Left lung (tissue), 10 donors: ENCODE results near the gene PRXL2B. TPM values are rescaled to one million over a fixed set of nuclear protein-coding genes. Genes with fewer than 3 reads are reported as not detected.

Experiments used
- ATAC-seq: fragments of 200-7000 bp; cut with Tn5 transposase; one replicate; pipeline ENCODE4 v1.9.1; 2020; ENCODE audit warnings: moderate library complexity
- DNase-seq, 4 donors: peaks; one replicate each; pipeline ENCODE4 v3.0.0-alpha.2; 2013 to 2020
- H3K27ac ChIP-seq, 2 donors: fragments of 200-600 bp; sonication (generic) in 1 of 2; one replicate each; pipeline versions ENCODE4 v1.5.0 to v1.8.0; 2020 to 2021
- H3K27me3 ChIP-seq, 2 donors: fragments of 200-600 bp; sonication (generic) in 1 of 2; one replicate each; pipeline versions ENCODE4 v1.5.0 to v1.8.0; 2020 to 2021
- H3K36me3 ChIP-seq, 2 donors: fragments of 200-600 bp; sonication (generic) in 1 of 2; one replicate each; pipeline versions ENCODE4 v1.5.0 to v1.8.0; 2020 to 2021
- H3K4me1 ChIP-seq, 2 donors: fragments of 200-600 bp; one replicate each; pipeline ENCODE4 v1.8.0; 2021
- H3K4me3 ChIP-seq, 2 donors: fragments of 200-600 bp; sonication (generic) in 1 of 2; one replicate each; pipeline versions ENCODE4 v1.5.0 to v1.8.0; 2020 to 2021; ENCODE audit warnings: mild to moderate bottlenecking in 1 of 2
- H3K9me3 ChIP-seq, 2 donors: fragments of 200-600 bp; sonication (generic) in 1 of 2; one replicate each; pipeline versions ENCODE4 v1.5.0 to v1.8.0; 2020 to 2021
- CTCF ChIP-seq, 2 donors: fragments of 200-600 bp; sonication (generic) in 1 of 2; IDR thresholded peaks; one replicate each; pipeline versions ENCODE4 v1.5.0 to v1.8.0; 2021; ENCODE audit warnings: antibody characterized with exemption in 2 of 2
- intact Hi-C, 2 donors: fragments of 100-400 bp; cut with DNase I; formaldehyde crosslinking; loops; one replicate each; pipeline versions ENCODE4 v1.11.2 to v1.14.2; 2022
- polyA plus RNA-seq, 6 donors: library from polyadenylated mRNA; unstranded; fragments of 120-200 nt; gene quantifications; one replicate each; pipeline ENCODE4 v1.2.1, GENCODE V29; 2013; ENCODE audit not compliant: insufficient read length in 6 of 6
- total RNA-seq, 2 donors: library from RNA; stranded (reverse); fragmentation: NEBNext Ultra II Directional; extraction: Animal tissue kit (Norgen Biotek cat#: 25700); gene quantifications; one replicate each; pipeline ENCODE4 v1.2.1, GENCODE V29; 2021
- donor health status: DM: no; HTN: yes; CAD: no.
- donor health status: DM: no; HTN: no; CAD: no.

Gene PRXL2B
- total and polyA plus RNA-seq, 8 donors, result 33.2 to 62.5 (median 45.4) TPM

GRCh38 chr1:2635361-2636010, 48.9 kb downstream of the PRXL2B start:
- Histone ChIP-seq H3K27me3 (peaks cover 0 to 60% of the 10 kb centered on the region in 2 donors), H3K4me3 (no peak overlapping the region), H3K9me3 (peaks cover 0 to 9% of the 10 kb centered on the region in 2 donors), H3K27ac (no peak overlapping the region), H3K4me1 (no peaks in the 10 kb centered on the region), H3K36me3 (no peaks in the 10 kb centered on the region)
- no peak for DNase-seq
- intact Hi-C loops, result no loop called here
- TF ChIP-seq CTCF (IDR thresholded peaks at IDR 0.05), result no peak
- no peak for ATAC-seq

DNA sequence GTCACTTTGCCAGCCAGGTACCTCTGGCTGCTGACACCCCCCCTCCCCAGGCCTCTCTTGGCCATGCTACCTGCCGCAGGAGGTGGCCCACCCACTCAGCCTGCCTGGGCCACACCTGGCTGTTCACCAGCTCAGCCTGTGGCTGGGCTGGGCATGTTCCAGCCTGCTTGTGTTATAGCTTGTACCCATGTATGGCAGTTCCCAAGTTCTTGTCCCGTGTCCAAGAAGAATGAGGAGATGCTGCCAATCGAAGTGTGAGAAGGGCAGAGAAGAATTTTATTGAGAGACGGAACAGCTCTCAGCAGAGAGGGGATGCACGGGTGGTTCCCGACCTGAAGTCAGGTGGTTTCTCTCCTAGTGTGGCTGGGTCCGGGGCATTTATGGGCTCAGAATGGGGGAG, 50.2 kb downstream of the PRXL2B start:
- Histone ChIP-seq H3K27ac (no peak overlapping the region), H3K27me3 (peaks cover 0 to 48% of the 10 kb centered on the region in 2 donors), H3K9me3 (peaks cover 0 to 9% of the 10 kb centered on the region in 2 donors), H3K4me1 (peaks cover under 1 to 6% of the 10 kb centered on the region in 2 donors), H3K4me3 (no peak overlapping the region), H3K36me3 (no peaks in the 10 kb centered on the region)
- ATAC-seq (no peak), DNase-seq (no peak)
- no peak for TF ChIP-seq CTCF (IDR thresholded peaks at IDR 0.05)
- intact Hi-C loops, result no loop called here

GRCh38 chr1:2637442-2638145, 51.0 kb downstream of the PRXL2B start:
- no peak for ATAC-seq
- no peak for DNase-seq
- Histone ChIP-seq H3K36me3 (no peaks in the 10 kb centered on the region), H3K27ac (no peak overlapping the region), H3K4me3 (no peak overlapping the region), H3K27me3 (peaks cover 0 to 39% of the 10 kb centered on the region in 2 donors), H3K9me3 (peaks cover 0 to 9% of the 10 kb centered on the region in 2 donors), H3K4me1 (peaks cover 7 to 14% of the 10 kb centered on the region in 2 donors)
- intact Hi-C loops, result no loop called here
- no peak for TF ChIP-seq CTCF (IDR thresholded peaks at IDR 0.05)

GRCh38 chr1:2638466-2639115, 52.0 kb downstream of the PRXL2B start:
- DNase-seq (no peak), ATAC-seq (no peak)
- intact Hi-C loops, result no loop called here
- Histone ChIP-seq H3K27ac (no peak overlapping the region), H3K27me3 (peaks cover 0 to 29% of the 10 kb centered on the region in 2 donors), H3K9me3 (peaks cover 0 to 9% of the 10 kb centered on the region in 2 donors), H3K4me3 (no peak overlapping the region), H3K4me1 (peaks cover 7 to 19% of the 10 kb centered on the region in 2 donors), H3K36me3 (no peaks in the 10 kb centered on the region)
- no peak for TF ChIP-seq CTCF (IDR thresholded peaks at IDR 0.05)

DNA sequence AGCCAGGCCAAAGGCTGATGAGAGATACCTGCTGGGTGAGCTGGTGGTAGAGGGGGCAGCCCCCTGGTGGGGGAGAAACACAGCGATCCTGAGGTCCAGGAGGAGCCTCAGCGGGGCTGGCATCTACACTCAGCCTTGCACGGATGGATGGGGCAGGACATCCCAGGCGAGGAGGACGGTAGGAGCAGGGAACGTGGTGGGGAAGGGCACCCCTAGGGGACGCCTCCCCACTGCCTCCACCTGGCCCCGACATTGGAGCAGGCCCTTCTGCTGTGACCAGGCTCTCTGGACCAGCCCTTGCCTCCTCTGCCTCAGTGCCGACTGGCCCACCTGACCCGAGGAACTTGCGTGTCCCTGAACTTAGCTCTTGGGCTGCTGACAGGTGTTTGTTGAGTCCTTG, 52.6 kb downstream of the PRXL2B start:
- Histone ChIP-seq H3K27ac (no peak overlapping the region), H3K4me1 (peaks cover 7 to 19% of the 10 kb centered on the region in 2 donors), H3K27me3 (peaks cover 0 to 23% of the 10 kb centered on the region in 2 donors), H3K4me3 (no peak overlapping the region), H3K36me3 (no peaks in the 10 kb centered on the region), H3K9me3 (peaks cover 0 to 9% of the 10 kb centered on the region in 2 donors)
- DNase-seq (no peak), ATAC-seq (no peak)
- intact Hi-C loops, result no loop called here
- TF ChIP-seq CTCF (IDR thresholded peaks at IDR 0.05), result no peak
